Psoas muscle (tissue), 8 donors: ENCODE data around the gene CIITA. TPM values are rescaled to one million over a fixed set of nuclear protein-coding genes. Genes with fewer than 3 reads are reported as not detected.

Experiments
- ATAC-seq, 4 donors: fragments of 200-7000 bp; cut with Tn5 transposase; one replicate each; pipeline ENCODE4 v1.9.1; 2020; ENCODE audit warnings: moderate library complexity in 3 of 4, mild to moderate bottlenecking in 2 of 4
- DNase-seq, 2 donors: peaks; one replicate each; pipeline ENCODE4 v3.0.0-alpha.2; 2020
- H3K27ac ChIP-seq: fragments of 200-600 bp; one replicate; pipeline ENCODE4 v1.8.0; 2022
- H3K27me3 ChIP-seq, 3 donors: fragments of 200-600 bp in 1 of 3; one replicate each; pipeline versions ENCODE4 v1.6.1 to v1.8.0; 2013 to 2022; ENCODE audit warnings: low read length in 2 of 3, mild to moderate bottlenecking in 2 of 3, moderate library complexity in 1 of 3; ENCODE audit not compliant: insufficient read depth in 3 of 3
- H3K36me3 ChIP-seq, 2 donors: fragments of 200-600 bp in 1 of 2; one replicate each; pipeline versions ENCODE4 v1.6.1 to v1.8.0; 2013 to 2022; ENCODE audit warnings: low read depth in 1 of 2, mild to moderate bottlenecking in 1 of 2, moderate library complexity in 1 of 2; ENCODE audit not compliant: insufficient read depth in 1 of 2
- H3K4me1 ChIP-seq: fragments of 200-600 bp; one replicate; pipeline ENCODE4 v1.8.0; 2022
- H3K4me3 ChIP-seq: fragments of 200-600 bp; one replicate; pipeline ENCODE4 v1.8.0; 2022; ENCODE audit warnings: mild to moderate bottlenecking
- H3K9me3 ChIP-seq: fragments of 200-600 bp; one replicate; pipeline ENCODE4 v1.8.0; 2022
- WGBS, 3 donors: extraction: QIAGEN DNeasy Blood & Tissue Kit; methylation state at CpG; one replicate each; pipeline versions ENCODE4 v1.1.6 to v1.1.7; 2013; 5-methylcytosine and 5-hydroxymethylcytosine counted together
- intact Hi-C, 2 donors: fragments of 100-400 bp; cut with DNase I; formaldehyde crosslinking; loops; one replicate each; pipeline versions ENCODE4 v1.11.0 to v1.14.2; 2022
- polyA plus RNA-seq, 3 donors: library from polyadenylated mRNA; stranded (reverse); fragments of 200-250 nt; gene quantifications; one replicate each; pipeline ENCODE4 v1.2.3, GENCODE V29; 2013
- total RNA-seq, 4 donors: library from RNA; stranded (reverse); fragmentation: NEBNext Ultra II Directional in 2 of 4; extraction: Animal tissue kit (Norgen Biotek cat#: 25700) in 2 of 4; gene quantifications; one replicate each; pipeline versions ENCODE4 v1.2.1 to v1.2.4, GENCODE V29; 2021 to 2023
- TF ChIP-seq, protein P1 (sequence below): fragments of 200-600 bp; IDR thresholded peaks from one replicate; pipeline ENCODE4 v1.8.0; 2022; ENCODE audit warnings: antibody characterized with exemption
- donor health status: healthy with polysubstance abuse.
- donor health status: DM: no; HTN: no; CAD: no; lungs with moderate emphysema.
- donor health status: Bipolar disorder and iron deficiency.
- donor health status: healthy.
- donor health status: DM: yes; HTN: yes; CAD: no.
- donor health status: DM: no; HTN: no; CAD: no.
- donor health status: DM: no; HTN: no; CAD: no.
- donor health status: DM: yes; HTN: yes; CAD: no.

Gene CIITA
- total and polyA plus RNA-seq, 7 donors, result 2.3 to 15.3 (median 4.1) TPM

DNA sequence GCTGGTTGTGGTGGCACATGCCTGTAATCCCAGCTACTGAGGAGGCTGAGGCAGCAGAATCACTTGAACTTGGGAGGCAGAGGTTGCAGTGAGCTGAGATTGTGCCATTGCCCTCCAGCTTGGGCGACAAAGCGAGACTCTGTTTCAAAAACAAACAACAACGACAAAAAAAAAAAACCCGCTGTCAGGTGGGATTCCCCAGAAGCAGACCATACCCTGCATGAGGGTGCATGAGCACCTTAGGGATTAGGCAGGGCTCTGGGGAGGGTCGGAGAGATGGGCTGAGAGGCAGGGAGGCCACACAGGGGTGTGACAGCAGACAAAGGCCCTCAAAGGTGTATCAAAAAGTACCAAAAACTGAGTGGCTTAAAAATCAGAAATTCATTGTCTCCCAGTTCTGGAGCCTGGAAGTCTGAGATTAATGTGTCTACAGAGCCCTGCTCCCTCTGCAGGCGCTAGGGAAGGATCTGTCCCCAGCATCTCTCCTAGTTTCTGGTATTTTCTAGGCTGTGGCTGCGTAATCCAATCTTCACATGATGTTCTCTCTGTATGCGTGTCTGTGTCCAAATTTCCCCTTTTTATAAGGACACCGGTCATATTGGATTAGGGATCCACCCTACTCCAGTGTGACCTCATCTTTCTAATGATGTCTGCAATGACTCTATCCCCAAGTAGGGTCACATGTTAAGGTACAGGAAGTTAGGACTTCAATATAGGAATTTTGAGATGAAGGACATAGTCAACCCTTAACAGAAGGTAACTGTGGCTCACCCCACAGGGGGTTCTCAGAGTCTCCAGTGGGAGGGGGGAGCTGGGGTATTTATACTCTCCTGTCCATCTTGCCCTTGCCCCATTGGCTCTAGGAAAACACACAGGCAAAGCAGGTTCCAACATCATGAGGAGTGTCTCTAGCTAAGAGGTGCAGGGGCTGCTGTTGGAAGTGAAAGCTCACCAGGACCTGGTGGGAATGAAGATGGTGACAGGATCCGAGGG, 44.8 kb upstream of the CIITA start:
- 68 to 84% (median 74%) methylated on average over 10 of the region's 10 CpGs for WGBS, 3 donors
- intact Hi-C loops, result loop anchor here in 1 of 2 donors (10.0 kb wide), 1 partner anchor 83 kb away; no protein-coding TSS in a partner anchor
- ATAC-seq (no peak), DNase-seq (no peak)
- no peak overlapping the region for H3K4me3 ChIP-seq
- H3K36me3 ChIP-seq, result no peaks in the 10 kb centered on the region
- peaks cover 20% of the 10 kb centered on the region for H3K4me1 ChIP-seq
- no peaks in the 10 kb centered on the region for H3K27me3 ChIP-seq
- no peak overlapping the region for H3K27ac ChIP-seq
- TF ChIP-seq, protein P1, sequence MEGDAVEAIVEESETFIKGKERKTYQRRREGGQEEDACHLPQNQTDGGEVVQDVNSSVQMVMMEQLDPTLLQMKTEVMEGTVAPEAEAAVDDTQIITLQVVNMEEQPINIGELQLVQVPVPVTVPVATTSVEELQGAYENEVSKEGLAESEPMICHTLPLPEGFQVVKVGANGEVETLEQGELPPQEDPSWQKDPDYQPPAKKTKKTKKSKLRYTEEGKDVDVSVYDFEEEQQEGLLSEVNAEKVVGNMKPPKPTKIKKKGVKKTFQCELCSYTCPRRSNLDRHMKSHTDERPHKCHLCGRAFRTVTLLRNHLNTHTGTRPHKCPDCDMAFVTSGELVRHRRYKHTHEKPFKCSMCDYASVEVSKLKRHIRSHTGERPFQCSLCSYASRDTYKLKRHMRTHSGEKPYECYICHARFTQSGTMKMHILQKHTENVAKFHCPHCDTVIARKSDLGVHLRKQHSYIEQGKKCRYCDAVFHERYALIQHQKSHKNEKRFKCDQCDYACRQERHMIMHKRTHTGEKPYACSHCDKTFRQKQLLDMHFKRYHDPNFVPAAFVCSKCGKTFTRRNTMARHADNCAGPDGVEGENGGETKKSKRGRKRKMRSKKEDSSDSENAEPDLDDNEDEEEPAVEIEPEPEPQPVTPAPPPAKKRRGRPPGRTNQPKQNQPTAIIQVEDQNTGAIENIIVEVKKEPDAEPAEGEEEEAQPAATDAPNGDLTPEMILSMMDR, result no peak
- no peaks in the 10 kb centered on the region for H3K9me3 ChIP-seq

DNA sequence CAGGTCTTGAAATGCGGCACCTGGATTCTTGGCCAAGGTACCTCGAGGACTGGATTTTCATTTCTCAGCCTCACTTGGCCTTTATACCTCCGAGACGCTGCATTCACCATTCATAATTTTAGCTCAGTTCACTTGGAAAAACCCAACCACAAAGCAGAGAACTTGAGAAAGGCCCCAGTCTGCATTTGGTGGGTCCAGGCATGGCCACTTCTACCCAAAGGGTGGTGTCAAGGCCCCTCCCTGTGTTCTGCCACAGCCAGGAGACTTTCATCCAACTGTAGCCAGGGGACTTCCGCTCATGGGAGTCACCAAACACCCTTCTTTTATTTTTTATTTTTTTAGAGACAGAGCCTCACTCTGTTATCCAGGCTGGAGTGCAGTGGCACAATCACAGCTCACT, 43.7 kb upstream of the CIITA start:
- Histone ChIP-seq H3K27me3 (no peaks in the 10 kb centered on the region), H3K4me1 (peaks cover 10% of the 10 kb centered on the region), H3K4me3 (no peak overlapping the region), H3K9me3 (no peaks in the 10 kb centered on the region), H3K36me3 (no peaks in the 10 kb centered on the region), H3K27ac (no peak overlapping the region)
- intact Hi-C loops, result loop anchor here in 1 of 2 donors (10.0 kb wide), 1 partner anchor 82 kb away; no protein-coding TSS in a partner anchor
- DNase-seq, result no peak
- ATAC-seq, result no peak
- TF ChIP-seq, protein P1, result no peak
- 91 to 93% (median 93%) methylated on average over 5 of the region's 5 CpGs for WGBS, 3 donors

DNA sequence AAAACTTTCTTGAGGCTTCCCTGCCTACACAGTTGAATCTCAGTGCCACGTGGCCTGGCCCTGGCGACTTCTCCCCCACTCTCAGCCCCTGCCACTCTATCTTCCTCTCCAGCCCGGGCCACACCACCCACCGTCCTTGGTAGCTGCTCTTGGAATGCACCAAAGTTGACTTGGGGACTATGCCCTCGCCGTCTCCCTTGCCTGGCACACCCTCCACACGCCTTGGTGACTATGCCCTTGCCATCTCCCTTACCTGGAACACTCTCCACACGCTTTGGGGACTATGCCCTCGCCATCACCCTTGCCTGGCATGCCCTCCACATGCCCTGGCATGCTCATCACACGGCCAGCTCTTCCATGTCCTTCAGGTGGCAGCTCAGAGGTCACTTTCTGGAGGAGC, 42.9 kb upstream of the CIITA start:
- TF ChIP-seq, protein P1, result no peak
- no peak for ATAC-seq
- H3K4me1 ChIP-seq, result peaks cover 3% of the 10 kb centered on the region
- no peaks in the 10 kb centered on the region for H3K27me3 ChIP-seq
- 73 to 86% (median 82%) methylated on average over 10 of the region's 10 CpGs for WGBS, 3 donors
- H3K9me3 ChIP-seq, result no peaks in the 10 kb centered on the region
- no peak for DNase-seq
- no peak overlapping the region for H3K4me3 ChIP-seq
- intact Hi-C loops, result loop anchor here in 1 of 2 donors (10.0 kb wide), 1 partner anchor 81 kb away; no protein-coding TSS in a partner anchor
- H3K36me3 ChIP-seq, result no peaks in the 10 kb centered on the region
- H3K27ac ChIP-seq, result no peak overlapping the region

DNA sequence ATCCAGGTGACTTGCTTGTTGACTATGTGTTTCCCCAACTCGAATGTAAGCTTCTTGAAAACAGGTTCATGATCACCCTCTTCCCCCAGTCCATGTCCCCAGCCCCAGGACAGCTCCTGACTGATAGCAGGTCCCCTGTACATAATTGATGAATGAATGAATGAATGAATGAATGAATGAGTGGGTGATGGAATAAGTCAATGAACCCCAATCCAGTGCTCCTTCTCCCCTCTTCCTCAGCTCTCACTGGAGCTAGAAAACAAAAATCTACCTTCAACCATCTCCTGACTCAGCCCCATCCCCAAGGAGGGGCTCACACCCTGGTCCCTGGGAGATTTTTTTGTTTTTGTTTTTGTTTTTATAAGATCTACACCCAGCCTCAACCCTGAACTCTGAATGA, 42.2 kb upstream of the CIITA start:
- 74 to 100% (median 78%) methylated on average over 1 of the region's 1 CpG for WGBS, 3 donors
- Histone ChIP-seq H3K4me1 (no peaks in the 10 kb centered on the region), H3K27ac (no peak overlapping the region), H3K36me3 (no peaks in the 10 kb centered on the region), H3K27me3 (no peaks in the 10 kb centered on the region), H3K9me3 (no peaks in the 10 kb centered on the region), H3K4me3 (no peak overlapping the region)
- TF ChIP-seq, protein P1, result no peak
- DNase-seq (no peak), ATAC-seq (no peak)
- intact Hi-C loops, result loop anchor here (5.0 to 10.0 kb wide), 2 partner anchors 68 to 80 kb away; no protein-coding TSS in a partner anchor
